Endometrial microvascular endothelial cells (primary cell): Measurements from ENCODE around the gene DMC1. TPM values are rescaled to one million over a fixed set of nuclear protein-coding genes. Genes with fewer than 3 reads are reported as not detected.

Experiments used
- in situ Hi-C: cut with HindIII; loops from 2 replicates; pipeline ENCODE4 v1.10.0; 2017; ENCODE audit warnings: low sequenced_read_pairs, low pct_unique_long_range_greater_than_20kb; ENCODE audit errors: inconsistent ontology term
- total RNA-seq: library from RNA; depleted of rRNA; stranded (reverse); fragments of >200 nt; gene quantifications from one replicate; pipeline ENCODE4 v1.2.3, GENCODE V29; 2015; ENCODE audit errors: inconsistent ontology term

The DMC1 gene
- total RNA-seq, 1 donor from 2014 or later: not detected

DNA sequence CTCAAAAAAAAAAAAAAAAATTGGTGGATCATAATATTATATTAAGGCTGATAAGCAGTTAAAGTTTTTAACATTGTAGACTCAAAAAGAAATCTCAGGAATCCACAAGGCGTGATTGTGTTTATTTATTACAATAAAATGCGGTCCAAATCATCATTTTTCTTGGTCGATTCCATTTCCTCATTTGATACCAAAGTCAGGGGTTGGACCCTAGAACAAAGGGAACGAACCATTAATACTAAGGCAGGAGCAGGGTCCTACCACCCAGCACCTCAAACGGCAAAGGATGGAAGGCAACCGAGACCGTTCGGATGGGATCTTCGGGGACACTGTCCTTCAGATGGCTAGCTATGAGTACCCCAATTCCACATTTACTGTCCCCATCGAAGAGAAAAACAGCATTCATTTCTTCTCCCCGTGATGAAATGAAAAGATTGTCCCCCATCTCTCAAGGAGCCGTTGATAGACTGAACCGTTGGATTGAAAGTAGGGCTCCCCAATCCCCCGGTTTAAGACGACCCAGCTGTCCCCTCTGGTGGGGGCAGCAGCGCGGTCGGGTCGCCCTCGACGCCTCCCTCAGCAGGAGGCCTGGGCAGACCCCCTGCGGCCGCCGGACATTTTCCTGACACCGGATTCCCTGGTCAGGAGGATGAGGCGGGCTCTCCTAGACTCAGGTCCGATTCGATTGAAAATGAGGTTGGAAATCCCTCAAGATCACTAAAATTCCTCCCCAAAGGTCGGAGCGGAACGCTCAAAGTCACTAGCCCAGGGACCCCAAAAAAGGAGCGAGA is 607 bp downstream of the DMC1 start:
- in situ Hi-C loops: no loop called here

DNA sequence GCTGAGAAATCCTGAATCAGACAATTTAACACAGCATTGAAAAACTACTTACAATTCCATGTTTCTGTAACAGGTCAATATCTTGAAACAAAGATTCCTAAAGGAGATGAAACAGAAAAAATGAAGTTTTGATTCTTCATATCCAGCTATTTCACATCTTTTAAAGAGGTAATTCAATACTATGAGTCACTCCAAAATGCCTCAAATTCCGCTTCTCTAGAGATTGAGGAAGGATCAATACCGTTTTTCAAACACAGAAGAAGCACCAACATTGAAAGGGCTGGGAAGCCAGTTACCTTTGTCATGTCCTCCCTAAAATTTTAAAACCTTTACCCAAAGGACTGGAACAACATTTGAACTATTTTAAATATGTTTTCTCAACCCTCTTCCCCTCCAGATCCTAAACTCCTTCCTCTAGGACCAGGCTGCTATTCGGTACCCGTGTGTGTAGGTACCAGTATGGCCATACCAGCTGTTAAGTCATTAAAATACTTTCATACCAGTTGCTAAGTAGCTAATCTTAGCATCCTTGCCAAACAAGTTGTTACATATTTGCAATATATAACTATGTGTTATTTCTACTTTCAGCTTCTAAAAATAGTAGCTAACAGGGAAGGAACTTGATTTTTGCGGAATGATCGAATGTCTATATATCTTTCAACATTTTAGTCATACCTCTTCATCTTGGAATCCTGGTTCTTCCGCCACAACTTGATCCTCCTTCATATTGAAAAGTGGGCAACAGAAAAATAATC is 2.3 kb downstream of the DMC1 start:
- in situ Hi-C loops: no loop called here

DNA sequence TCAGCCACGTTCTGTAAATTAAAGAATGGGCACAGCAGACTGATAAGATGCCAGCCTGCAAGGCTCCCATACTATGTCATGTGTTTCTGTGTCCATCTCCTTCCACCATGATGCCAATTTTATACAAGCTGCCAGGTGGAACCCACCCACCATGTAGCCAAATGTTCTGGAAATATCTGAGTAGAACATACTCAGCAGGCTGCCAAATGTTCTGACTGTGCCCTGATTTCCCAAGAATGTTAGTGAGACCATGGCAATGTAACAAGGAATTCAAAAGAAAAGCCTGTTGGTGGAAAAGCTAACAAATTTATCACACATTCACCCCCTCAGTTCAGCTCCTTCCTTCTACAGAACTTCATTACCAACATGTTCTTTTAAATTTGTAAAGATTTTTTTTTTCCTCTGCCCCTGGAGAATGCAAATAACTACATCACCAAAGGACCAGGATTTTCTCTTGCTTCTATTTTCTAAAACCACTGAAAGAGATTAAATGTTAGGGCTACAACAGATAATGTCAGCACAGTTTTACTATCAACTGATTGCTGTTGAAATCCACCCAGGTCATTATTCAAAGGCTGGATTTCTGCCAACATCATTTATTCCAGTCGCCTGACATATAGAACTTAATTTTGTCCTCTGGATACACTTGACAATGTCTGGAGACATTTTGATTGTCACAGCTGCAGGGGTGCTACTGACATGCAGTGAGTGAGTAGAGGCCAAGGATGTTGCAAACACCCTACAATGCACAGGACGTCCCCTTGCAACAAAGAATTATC is 3.1 kb downstream of the DMC1 start:
- in situ Hi-C loops: no loop called here

DNA sequence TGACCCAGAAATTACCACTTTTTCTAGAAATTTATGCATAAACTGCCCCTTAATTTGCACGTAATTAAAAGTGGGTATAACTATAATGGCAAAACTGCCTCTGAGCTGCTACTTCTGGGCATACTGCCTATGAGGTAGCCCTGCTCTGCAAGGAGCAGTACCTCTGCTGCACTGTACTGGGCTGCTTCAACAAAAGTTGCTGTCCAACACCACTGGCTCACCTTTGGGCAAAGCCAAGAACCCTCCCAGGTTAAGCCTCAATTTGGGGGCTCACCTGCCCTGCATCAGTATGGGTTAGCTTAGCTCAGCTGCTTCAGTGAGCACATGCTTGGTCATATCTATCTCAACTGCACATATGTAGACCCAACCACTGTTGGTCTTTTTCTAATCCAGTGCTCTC is 4.5 kb downstream of the DMC1 start:
- in situ Hi-C loops: no loop called here

DNA sequence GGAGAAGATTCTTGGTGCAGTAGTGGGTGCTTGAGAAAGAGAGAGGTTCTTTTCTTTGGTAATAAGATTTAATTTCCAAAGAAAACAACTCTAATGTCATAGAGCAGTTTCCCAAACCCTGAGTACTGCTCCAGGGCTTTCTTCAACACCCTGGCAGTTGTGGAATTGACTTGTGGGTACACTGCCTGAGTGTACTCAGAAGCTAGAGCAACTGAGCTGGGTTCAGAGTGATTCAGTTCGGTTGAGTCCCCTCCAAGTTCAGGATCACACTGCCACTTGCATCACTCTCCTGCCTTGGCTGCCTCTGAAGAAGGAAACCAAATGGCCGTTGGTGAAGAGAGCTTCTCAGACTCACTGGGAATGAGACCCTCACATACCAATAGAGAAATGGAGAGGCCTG is 5.3 kb downstream of the DMC1 start:
- in situ Hi-C loops: no loop called here

DNA sequence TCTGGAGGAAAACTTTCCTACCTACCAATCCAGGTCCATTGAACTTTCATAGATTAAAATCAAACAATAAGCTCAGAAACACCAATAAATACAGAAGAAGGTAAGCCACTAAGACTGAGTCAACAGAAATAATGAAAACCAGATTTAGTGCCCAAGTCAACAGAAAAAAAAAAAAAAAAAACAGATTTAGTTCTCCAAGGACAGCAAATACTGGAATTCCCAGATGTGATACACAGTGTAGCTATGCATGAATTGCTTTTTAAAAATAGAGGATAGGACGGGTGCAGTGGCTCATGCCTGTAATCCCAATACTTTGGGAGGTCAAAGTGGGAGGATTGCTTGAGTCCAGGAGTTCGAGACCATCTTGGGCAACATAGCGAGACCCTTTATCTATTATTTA is 15.7 kb downstream of the DMC1 start:
- in situ Hi-C loops: no loop called here

DNA sequence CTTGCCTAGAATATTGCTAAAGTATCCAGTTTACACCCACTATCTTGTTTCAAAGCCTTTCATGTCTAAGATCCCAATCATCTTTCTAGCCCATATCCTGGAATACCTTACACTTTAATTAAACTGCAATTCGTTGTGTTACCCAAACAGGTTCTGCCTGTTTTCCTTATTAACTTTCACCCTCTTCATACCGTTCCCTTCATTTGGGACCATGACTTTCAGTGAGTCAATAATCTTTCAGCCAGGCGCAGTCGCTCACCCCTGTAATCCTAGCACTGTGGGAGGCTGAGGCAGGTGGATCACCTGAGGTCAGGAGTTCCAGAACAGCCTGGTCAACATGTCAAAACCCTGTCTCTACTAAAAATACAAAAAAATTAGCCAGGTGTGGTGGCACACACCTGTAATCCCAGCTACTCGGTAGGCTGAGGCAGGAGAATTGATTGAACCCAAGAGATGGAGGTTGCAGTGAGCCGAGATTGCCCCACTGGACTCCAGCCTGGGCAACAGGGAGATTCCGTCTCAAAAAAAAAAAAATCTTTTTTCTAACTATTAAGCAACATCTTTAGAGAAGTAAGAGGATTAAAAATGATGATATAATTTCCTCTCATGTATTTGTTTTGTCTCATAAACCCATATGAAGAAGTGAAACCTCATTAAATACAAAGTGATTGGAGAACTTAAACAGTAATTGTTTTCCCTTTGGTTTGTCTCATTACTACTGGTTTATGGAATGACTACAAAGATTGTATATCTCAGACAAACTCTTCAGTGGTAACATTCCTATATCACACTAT is 20.7 kb downstream of the DMC1 start:
- in situ Hi-C loops: no loop called here

DNA sequence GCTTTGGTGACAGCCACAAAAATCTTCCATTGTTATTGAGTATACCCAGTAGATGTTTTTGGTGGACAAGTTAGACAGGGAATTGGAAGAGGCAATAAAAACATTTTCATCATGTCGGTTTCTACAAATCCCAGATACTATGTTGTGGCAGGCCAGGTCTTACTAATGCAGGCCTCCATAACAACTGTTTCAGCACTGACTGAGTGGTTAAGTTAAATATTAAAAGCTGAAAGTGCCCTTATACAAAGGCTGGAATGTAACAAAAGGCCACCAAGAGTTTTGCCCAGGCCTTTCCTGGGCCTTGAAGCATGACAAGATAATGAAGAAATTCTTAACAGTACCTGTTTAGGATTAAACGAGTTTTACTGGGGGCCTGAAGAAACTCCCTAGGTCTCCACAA is 29.3 kb downstream of the DMC1 start:
- in situ Hi-C loops: no loop called here

DNA sequence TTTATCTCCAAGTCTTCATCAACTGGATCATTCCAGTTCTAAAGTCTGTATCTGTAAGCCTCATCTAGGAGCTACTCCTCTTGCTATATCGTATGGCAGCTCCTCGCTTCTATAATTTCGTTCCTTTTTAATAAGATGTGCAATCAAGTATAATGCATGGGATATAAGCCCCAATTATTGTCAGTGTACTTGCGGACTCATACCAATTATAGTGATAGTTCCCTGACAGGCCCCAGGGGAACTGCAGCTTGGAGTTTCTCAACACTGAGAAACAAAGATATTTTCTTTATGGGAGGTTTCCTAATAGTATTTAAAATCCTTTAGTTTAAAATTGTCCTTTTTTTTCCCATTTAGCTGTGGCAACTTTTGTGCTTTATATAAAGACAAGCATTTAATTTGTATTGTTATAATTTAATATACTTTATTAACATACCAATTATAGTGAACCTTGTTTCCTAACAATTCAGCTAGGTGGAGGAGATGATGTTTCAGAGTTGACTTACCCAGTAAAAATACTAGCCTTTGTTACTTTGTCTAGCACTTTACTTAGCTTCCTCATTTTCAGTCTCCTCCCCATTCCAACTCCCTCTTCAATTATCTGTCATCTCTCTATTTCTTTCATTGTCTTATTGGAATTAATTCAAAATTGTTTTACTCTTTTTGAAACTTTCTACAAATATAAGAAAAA is 38.6 kb downstream of the DMC1 start:
- in situ Hi-C loops: no loop called here

DNA sequence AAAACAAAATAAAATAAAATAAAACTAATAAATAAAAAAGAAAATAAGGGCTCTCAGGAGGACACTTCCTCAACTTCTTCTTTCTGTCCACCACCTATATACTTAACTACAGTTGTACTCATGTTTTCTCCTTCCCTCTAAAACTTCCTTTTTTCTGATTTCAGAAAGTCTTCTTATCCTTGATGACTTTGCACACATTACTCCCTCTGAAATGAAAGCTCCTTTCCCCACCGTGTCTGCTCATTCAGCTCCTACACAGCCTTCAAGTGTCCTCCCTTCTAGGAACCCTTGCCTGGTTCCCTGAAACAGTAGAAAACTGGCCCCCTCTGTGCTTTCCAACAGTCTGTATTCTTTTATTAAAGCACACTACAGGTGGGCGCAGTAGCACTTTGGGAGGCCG is 45.6 kb downstream of the DMC1 start:
- in situ Hi-C loops: no loop called here

DNA sequence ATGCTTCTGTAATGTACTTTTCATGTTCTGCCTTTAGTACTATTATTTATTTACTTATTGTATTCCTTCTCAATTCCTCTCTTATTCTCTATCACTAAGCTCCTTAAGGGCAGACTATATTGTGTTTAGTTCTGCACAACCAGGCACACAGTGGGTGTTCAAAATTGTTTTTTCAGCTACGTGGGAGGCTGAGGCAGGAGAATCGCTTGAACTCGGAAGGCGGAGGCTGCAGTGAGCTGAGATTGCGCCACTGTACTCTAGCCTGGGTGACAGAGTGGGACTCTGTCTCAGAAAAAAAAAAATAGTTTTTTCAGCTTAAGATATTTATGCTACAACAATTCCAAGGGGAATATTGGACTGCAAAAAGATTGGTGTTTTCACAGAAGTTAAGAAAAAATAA is 46.5 kb downstream of the DMC1 start:
- in situ Hi-C loops: no loop called here

DNA sequence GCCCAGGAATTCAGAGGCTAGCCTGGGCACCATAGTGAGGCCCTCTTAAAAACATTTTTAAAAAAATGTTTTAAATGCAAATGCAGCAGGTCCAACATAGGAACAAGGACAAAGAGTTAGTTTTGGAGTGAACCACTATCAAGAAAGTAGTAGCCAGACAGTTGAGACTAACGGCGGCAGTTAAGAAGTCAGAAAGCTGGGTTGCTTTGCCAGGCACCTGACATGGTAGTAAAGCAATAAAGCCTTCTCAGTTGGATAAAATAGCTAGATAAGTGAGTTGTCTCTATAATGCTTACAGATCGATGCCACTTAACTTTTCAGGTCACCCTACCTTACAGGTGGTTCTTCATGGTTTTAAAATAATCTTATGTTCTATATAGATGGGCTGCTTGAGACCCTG is 47.0 kb downstream of the DMC1 start:
- in situ Hi-C loops: no loop called here

DNA sequence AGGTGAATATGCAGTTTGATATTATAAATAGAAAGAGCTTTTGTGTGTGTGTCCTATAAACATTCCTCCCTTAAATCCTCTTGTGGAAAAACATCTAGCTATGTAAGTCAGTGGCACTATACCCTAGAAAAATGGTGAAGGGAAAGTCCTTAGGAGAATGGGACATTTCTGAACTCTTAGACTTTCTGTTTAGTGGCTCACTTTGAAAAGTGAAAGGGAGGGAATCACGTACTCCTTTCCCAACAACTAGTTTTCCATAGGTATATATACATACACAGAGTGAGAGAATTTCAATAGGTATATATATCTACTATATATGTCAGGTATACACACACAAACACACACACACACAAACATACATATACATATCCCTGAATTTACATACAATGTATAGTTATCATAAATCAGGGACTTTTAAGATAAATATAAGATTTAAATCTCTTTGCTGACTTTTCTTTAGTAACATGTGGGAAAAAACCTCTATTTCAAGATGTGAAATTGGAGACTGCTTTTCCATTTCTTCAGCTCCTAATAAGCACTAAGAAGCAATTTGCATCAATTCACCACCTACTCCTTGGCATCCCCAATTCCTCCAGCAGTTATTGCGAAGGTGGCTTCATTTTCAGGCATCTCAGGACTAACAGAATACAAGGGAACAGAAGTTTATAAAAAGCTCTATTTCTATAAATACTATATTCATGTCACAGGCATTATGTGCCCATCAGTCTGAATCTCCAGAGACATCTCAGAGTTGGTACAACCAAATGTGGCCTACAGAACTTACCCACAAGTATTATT is 50.3 kb downstream of the DMC1 start:
- in situ Hi-C loops: no loop called here

DNA sequence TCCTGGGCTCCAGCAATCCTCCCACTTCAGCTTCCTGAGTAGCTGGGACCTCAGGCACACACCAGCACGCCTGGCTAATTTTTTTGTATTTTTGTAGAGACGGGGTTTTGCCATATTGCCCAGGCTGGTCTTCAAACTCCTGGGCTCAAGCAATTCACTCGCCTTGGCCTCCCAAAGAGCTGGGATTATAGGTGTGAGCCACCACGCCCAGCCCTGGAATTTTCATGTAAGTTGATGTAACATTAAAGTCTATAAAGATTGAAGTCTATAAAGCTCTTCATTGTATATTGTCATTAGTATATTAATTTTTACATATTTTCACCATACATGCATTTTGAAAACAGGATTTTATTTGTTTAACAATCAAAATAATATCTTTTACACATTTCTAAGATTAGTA is 51.4 kb downstream of the DMC1 start:
- in situ Hi-C loops: no loop called here

DNA sequence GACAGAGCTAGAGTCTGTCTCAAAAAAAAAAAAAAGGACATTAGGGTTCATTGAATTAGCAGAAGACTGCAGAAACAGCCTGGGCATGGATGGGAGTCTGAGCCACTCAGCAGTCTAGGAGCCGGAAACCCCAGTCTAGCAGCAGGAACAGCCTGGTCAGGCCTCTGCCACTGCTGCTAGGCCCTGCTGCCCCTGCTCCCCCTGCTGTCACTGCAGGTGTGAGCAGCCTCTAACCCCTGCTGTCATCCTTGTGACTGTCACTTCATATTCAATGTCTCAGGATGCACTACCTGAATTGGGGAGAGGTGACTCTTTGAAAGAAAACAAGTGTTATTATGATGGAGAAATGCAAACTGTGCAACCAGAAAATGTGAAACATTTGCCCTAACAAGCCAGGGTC is 56.9 kb downstream of the DMC1 start:
- in situ Hi-C loops: no loop called here

DNA sequence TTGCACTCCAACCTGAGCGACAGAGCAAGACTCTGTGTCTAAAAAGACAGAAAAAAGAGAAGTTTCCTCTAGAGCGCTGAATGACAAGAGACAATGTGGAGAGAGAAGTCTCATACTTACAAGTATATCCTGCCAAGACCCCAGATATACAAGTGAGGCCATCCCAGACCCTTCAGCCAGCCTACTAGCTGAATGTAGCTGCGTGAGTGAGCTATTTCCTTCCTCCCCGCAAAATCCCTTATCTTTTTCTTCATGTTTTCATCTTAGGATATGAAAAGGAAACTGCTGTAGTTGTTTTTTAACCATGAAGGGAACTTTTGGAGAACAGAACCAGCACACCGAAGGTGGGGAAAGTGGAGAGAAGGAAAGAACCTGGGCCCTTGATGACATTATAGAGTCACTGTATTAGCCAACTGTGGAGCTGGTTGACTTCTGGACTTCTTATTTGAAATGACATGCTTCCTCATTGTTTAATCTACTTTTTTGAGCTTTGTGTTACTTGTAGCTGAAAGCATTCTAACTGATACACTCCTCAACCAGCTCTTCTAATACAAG is 59.5 kb downstream of the DMC1 start:
- in situ Hi-C loops: no loop called here

DNA sequence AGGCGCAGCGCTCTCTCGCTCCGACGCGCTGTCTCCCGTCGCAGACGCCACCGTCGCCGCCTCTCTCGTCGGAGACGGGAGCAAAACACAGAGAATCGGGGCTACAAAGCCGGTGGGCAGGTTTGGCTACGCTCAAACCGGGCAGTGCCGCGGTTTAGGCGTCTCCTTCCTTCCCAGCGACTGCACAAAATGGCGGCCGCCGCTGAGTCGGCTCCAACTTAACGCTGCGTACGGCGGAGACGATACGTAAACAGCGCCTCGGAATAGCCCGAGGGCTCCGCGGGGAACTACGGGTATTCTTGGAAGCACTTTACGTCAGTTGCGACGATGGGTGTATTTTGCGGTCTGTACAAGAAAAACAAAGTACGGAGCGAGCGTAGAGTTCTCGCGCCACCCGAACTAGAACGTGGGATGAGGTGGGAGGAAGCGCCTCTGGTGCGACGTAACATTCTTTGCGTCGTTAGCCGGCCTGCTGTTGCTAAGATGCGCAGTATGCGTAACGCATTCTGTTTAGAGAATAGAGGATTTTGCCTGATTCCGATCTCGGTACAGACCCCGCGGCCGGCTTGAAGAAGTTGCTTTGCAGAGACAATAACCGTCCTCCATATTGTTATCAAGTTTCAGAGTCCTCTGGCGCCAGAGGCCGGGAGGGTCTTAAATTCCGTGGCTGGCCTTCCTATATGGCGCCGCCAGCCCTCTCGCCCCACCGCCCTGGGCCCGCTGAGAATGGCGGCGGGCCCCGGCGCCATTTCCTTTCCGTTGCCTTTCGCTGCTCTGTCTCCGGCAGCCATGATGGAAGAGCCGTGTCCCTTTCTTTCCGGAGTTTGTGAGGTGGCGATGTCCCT is 63.6 kb downstream of the DMC1 start, which contains the start of gene DDX17:
Gene DDX17 (minus strand): TSS at position 194 of the 845 bp plus-strand sequence.
- in situ Hi-C loops: no loop called here
